HL-60 (cell line): ENCODE results near the gene GRM5.
"Not testable (repeated sequence)": the region's sequence is repeated elsewhere in the genome, so short reads cannot be mapped to it uniquely, and the experiment has no call there.

Experiments
- GABPA ChIP-seq: IDR thresholded peaks from 2 replicates; pipeline ENCODE4 v1.6.1; 2012; ENCODE audit warnings: low read depth
- POLR2AphosphoS5 ChIP-seq: IDR thresholded peaks from 2 replicates; pipeline ENCODE4 v1.6.1; 2012; ENCODE audit warnings: low read depth
- REST ChIP-seq: IDR thresholded peaks from 2 replicates; pipeline ENCODE4 v1.6.1; 2012; ENCODE audit warnings: low read depth; ENCODE audit not compliant: insufficient replicate concordance
- SPI1 ChIP-seq: IDR thresholded peaks from 2 replicates; pipeline ENCODE4 v1.6.1; 2012; ENCODE audit warnings: low read depth, mild to moderate bottlenecking, borderline replicate concordance
- TF ChIP-seq, protein P1 (sequence below): IDR thresholded peaks from one replicate; pipeline ENCODE4 v1.5.1; 2011; ENCODE audit warnings: low read length, control low read depth, inconsistent platforms; ENCODE audit not compliant: insufficient read depth

DNA sequence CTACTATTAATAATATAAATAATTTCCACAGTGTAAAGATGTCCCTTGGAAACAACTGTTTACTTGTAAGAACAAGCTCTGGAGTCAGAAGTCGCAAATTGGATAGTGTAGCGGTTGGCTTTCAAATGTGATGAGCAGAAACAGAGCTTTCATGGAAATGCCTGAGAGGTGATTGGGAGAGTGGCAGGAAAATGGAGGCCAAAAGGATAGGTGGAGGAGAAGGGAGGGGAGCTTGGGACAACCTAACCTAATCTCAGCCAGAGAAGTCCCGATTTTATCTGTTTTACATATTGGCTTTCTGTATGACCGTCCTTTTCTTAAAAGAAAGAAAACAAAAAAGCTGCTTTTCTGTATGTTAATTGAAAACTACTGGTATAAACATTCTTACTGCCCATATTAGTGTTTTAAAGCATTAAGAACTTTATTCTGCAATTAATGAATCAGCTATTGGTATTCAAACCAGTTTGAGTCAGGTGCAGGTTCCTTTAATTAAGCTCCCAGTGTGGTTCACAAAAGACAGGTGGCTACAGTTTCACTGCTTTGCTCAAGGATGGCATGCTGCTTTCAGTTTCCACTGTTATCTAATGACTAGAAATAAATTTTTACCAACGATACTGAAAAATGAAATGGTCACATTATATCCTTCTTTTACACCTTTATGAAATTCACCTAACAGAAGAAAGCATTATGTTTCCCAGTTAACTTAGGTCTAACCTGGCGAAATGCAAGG is 117.8 kb downstream of the GRM5 start:
- TF ChIP-seq, protein P1, sequence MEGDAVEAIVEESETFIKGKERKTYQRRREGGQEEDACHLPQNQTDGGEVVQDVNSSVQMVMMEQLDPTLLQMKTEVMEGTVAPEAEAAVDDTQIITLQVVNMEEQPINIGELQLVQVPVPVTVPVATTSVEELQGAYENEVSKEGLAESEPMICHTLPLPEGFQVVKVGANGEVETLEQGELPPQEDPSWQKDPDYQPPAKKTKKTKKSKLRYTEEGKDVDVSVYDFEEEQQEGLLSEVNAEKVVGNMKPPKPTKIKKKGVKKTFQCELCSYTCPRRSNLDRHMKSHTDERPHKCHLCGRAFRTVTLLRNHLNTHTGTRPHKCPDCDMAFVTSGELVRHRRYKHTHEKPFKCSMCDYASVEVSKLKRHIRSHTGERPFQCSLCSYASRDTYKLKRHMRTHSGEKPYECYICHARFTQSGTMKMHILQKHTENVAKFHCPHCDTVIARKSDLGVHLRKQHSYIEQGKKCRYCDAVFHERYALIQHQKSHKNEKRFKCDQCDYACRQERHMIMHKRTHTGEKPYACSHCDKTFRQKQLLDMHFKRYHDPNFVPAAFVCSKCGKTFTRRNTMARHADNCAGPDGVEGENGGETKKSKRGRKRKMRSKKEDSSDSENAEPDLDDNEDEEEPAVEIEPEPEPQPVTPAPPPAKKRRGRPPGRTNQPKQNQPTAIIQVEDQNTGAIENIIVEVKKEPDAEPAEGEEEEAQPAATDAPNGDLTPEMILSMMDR = not testable (repeated sequence)
- not testable (repeated sequence) for TF ChIP-seq REST, POLR2AphosphoS5, SPI1, GABPA
